Measurements from ENCODE around the gene TRAIP. TPM values are rescaled to one million over a fixed set of nuclear protein-coding genes. Genes with fewer than 3 reads are reported as not detected.

TRAIP gene
- total RNA-seq, 1 donor from 2014 or later, result 2.3 TPM

DNA sequence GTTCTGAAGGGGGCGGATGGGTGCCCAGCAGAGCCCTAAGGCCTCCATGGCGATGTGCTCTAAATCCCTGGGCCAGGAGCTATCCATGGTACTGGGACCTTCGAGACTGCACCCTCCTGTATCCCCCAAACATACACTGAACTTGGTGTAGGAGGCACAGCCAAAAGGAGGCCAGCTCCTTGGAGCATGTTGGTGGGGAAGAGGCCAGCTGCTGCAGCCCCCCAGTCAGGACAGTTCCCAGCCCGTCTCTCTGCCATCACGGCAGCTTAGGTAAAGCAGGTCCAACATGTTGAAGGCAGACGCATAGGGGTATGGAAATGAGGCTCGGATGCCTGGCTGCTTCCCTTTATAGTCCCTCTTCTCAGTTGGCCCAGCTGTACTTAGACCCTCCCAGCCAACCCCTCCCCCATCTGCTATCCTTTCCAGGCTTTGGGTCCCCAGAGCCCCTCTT lies 11.5 kb upstream of the TRAIP start:
- Mint-ChIP-seq H3K4me3 (ENCODE audit: unreplicated experiment) (peak overlapping the region; percentile 6), H3K27me3 (ENCODE audit: low read depth) (peaks cover 35% of the 10 kb centered on the region), H3K36me3 (ENCODE audit: low read depth) (no peaks in the 10 kb centered on the region), H3K9me3 (ENCODE audit: low read depth) (no peaks in the 10 kb centered on the region), H3K4me1 (ENCODE audit: low read depth) (no peaks in the 10 kb centered on the region), H3K27ac (ENCODE audit: unreplicated experiment) (no peak overlapping the region)
- DNase-seq (ENCODE audit: low spot score), result no peak
- TF ChIP-seq, protein P1, sequence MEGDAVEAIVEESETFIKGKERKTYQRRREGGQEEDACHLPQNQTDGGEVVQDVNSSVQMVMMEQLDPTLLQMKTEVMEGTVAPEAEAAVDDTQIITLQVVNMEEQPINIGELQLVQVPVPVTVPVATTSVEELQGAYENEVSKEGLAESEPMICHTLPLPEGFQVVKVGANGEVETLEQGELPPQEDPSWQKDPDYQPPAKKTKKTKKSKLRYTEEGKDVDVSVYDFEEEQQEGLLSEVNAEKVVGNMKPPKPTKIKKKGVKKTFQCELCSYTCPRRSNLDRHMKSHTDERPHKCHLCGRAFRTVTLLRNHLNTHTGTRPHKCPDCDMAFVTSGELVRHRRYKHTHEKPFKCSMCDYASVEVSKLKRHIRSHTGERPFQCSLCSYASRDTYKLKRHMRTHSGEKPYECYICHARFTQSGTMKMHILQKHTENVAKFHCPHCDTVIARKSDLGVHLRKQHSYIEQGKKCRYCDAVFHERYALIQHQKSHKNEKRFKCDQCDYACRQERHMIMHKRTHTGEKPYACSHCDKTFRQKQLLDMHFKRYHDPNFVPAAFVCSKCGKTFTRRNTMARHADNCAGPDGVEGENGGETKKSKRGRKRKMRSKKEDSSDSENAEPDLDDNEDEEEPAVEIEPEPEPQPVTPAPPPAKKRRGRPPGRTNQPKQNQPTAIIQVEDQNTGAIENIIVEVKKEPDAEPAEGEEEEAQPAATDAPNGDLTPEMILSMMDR (IDR thresholded peaks at IDR 0.05), result no peak

DNA sequence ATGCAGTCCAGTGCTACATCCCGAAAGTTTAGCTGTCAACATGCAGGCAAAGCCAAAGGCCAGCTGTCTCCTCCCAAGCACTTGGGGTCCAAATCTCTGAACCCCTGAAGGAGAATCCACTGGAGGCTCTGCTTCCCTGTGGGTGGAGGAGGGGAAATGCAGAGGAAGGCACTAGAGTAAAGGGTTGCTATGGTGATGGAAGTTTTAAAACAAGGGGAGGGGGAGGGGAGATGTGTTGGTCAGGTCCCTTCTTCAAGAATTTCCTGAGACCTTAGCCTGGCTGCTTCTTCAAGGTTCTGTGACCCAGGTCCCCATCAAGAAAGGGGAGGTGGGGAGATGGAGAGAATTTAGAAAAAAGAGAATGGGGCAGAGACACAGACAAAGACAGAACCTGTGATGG lies 11.0 kb upstream of the TRAIP start:
- Mint-ChIP-seq H3K4me1 (ENCODE audit: low read depth) (no peaks in the 10 kb centered on the region), H3K27me3 (ENCODE audit: low read depth) (peaks cover 35% of the 10 kb centered on the region), H3K27ac (ENCODE audit: unreplicated experiment) (no peak overlapping the region), H3K4me3 (ENCODE audit: unreplicated experiment) (no peak overlapping the region), H3K9me3 (ENCODE audit: low read depth) (no peaks in the 10 kb centered on the region), H3K36me3 (ENCODE audit: low read depth) (no peaks in the 10 kb centered on the region)
- TF ChIP-seq, protein P1 (IDR thresholded peaks at IDR 0.05), result no peak
- no peak for DNase-seq (ENCODE audit: low spot score)

DNA sequence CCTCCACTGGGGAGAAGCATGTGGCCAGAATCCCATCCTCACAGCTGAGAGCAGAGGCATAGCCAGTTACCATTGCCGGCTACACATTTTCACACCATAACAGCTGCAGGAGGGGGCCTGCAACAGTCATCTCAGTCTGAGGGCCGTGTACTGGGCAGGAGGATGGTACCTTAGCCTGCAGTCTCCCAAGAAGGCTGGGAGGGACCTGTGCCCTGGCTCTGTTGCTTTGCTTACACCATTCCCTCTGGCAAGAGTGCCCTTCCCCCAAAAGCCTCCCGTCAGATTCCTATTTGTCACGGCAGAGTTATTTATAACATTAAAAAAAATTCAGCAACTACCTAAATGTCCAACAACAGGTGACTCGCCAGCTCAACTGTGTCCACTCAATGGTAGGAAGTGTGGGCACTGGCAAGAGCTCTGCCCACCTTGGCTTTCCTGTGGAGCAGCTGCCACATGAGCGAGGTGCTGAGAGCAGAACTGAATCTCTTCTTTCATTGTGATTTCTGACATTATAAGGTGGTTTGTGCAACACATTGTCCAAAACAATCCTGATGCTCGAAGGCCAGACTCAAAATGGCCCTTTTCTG lies 8.9 kb upstream of the TRAIP start:
- no peak overlapping the region for H3K4me3 Mint-ChIP-seq (ENCODE audit: unreplicated experiment)
- no peaks in the 10 kb centered on the region for H3K9me3 Mint-ChIP-seq (ENCODE audit: low read depth)
- H3K27ac Mint-ChIP-seq (ENCODE audit: unreplicated experiment), result no peak overlapping the region
- no peaks in the 10 kb centered on the region for H3K36me3 Mint-ChIP-seq (ENCODE audit: low read depth)
- no peak for DNase-seq (ENCODE audit: low spot score)
- H3K4me1 Mint-ChIP-seq (ENCODE audit: low read depth), result no peaks in the 10 kb centered on the region
- TF ChIP-seq, protein P1 (IDR thresholded peaks at IDR 0.05), result no peak
- peaks cover 34% of the 10 kb centered on the region for H3K27me3 Mint-ChIP-seq (ENCODE audit: low read depth)

DNA sequence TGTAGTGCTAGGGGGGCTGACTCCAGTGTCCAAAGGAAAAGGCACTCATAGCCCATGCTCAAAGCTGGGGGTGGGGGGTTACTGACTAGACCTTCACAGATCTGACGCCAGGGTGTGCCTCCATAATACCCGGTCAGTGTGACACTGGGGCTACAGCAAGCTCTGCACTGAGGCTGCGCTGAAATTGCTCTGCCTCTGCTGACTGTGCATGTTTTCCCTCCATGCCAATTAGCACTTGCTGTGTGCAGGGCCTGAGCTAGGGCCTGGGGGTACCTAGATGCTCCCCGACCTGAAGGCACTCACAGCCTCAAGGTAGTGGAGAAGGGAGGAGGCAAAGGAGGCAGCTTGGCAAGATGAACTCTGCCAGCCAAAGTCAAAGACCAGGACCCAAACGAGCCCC lies 8.1 kb upstream of the TRAIP start:
- H3K27me3 Mint-ChIP-seq (ENCODE audit: low read depth), result peaks cover 34% of the 10 kb centered on the region
- H3K4me3 Mint-ChIP-seq (ENCODE audit: unreplicated experiment), result no peak overlapping the region
- H3K27ac Mint-ChIP-seq (ENCODE audit: unreplicated experiment), result no peak overlapping the region
- no peaks in the 10 kb centered on the region for H3K36me3 Mint-ChIP-seq (ENCODE audit: low read depth)
- DNase-seq (ENCODE audit: low spot score), result no peak
- no peaks in the 10 kb centered on the region for H3K9me3 Mint-ChIP-seq (ENCODE audit: low read depth)
- TF ChIP-seq, protein P1 (IDR thresholded peaks at IDR 0.05), result no peak
- H3K4me1 Mint-ChIP-seq (ENCODE audit: low read depth), result no peaks in the 10 kb centered on the region

DNA sequence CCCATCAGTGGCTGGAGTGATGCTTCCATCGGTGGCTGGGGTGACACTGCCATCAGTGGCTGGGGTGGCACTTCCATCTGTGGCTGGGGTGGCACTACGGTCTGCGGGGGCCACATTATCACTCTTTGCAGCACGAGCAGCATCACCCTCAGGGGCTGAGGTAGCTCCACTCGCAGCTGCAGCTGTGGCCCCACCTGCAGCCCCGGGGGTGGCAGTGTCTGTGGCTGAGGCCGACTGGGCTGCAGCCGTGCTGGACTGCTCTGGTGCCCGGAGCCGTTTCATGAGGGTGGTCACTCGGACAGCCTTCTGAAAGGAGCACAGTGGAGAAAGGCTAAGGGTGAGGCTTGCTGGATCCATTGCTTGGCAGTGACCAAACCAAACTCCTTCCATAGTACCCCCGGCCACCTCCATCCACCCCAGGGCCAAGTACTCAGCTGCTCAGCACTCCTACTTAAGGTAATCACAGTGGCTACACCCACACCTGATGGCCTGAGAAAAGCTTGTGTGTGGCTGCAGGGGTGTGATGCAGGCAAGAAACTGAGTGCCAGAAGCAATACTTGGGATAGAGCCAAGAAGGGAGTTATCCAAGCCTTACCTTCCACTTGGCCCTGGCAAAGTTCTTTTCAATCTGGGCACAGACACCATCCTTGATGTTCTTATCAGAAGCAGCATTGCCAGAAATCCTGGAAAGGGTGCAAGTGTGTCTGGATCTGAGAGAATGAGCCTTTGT lies 3.4 kb upstream of the TRAIP start:
- Mint-ChIP-seq H3K36me3 (ENCODE audit: low read depth) (no peaks in the 10 kb centered on the region), H3K4me3 (ENCODE audit: unreplicated experiment) (no peak overlapping the region), H3K9me3 (ENCODE audit: low read depth) (no peaks in the 10 kb centered on the region), H3K27ac (ENCODE audit: unreplicated experiment) (no peak overlapping the region), H3K27me3 (ENCODE audit: low read depth) (peaks cover 13% of the 10 kb centered on the region), H3K4me1 (ENCODE audit: low read depth) (peaks cover 15% of the 10 kb centered on the region)
- DNase-seq (ENCODE audit: low spot score), result no peak
- TF ChIP-seq, protein P1 (IDR thresholded peaks at IDR 0.05), result no peak

Data from chondrocyte (in vitro differentiated cells).